SU-DHL-6 (cell line): Measurements from ENCODE around the gene DCAF4.

ENCODE experiments used
- H2AFZ ChIP-seq: fragments of 200-600 bp; sonication (generic); 2 replicates; pipeline ENCODE4 v1.6.1; 2014; ENCODE audit warnings: low read depth, mild to moderate bottlenecking, moderate library complexity, mixed read lengths, antibody characterized with exemption, low read length; ENCODE audit not compliant: severe bottlenecking
- H3F3A ChIP-seq: fragments of 200-600 bp; shearing (Covaris generic); 2 replicates; pipeline ENCODE4 v1.6.0; 2016; ENCODE audit warnings: antibody characterized with exemption, mild to moderate bottlenecking; ENCODE audit not compliant: insufficient read depth
- H3K27ac ChIP-seq: fragments of 200-600 bp; sonication (generic); 2 replicates; pipeline ENCODE4 v1.5.1; 2016; ENCODE audit warnings: low read depth, mild to moderate bottlenecking, low read length, moderate library complexity, mixed read lengths
- H3K27me3 ChIP-seq: fragments of 200-600 bp; sonication (generic), shearing (Covaris generic); 2 replicates; pipeline ENCODE4 v1.6.0; 2014; ENCODE audit warnings: mild to moderate bottlenecking, low read length
- H3K36me3 ChIP-seq: fragments of 200-600 bp; sonication (generic); 2 replicates; pipeline ENCODE4 v1.6.1; 2014; ENCODE audit warnings: mild to moderate bottlenecking, low read length, mixed read lengths
- H3K4me2 ChIP-seq: fragments of 300-600, 200-600 bp; shearing (Covaris generic), sonication (generic); 2 replicates; pipeline ENCODE4 v1.6.0; 2014; ENCODE audit warnings: low read length, low read depth, mild to moderate bottlenecking; ENCODE audit not compliant: poor library complexity, severe bottlenecking
- H3K4me3 ChIP-seq: fragments of 200-600 bp; sonication (generic); 2 replicates; pipeline ENCODE4 v1.5.1; 2014; ENCODE audit warnings: antibody characterized with exemption, low read length, mild to moderate bottlenecking, mixed read lengths; ENCODE audit not compliant: insufficient read depth, poor library complexity, severe bottlenecking
- H3K79me2 ChIP-seq: fragments of 200-600 bp; sonication (generic); 2 replicates; pipeline ENCODE4 v1.6.1; 2014; ENCODE audit warnings: mild to moderate bottlenecking, low read length, moderate library complexity; ENCODE audit not compliant: insufficient read depth
- H3K9ac ChIP-seq: fragments of 200-600 bp; sonication (generic); 2 replicates; pipeline ENCODE4 v1.7.0; 2014; ENCODE audit warnings: mild to moderate bottlenecking, low read length
- H3K9me2 ChIP-seq: fragments of 200-600 bp; sonication (generic); replicated peaks from 2 replicates; pipeline ENCODE4 v1.6.1; 2014; ENCODE audit warnings: low read length; ENCODE audit not compliant: insufficient read depth
- H3K9me3 ChIP-seq: fragments of 200-600 bp; sonication (generic); 2 replicates; pipeline ENCODE4 v1.6.1; 2014; ENCODE audit warnings: low read length, mixed read lengths; ENCODE audit not compliant: insufficient read depth
- H4K20me1 ChIP-seq: fragments of 200-600 bp; sonication (generic); 2 replicates; pipeline ENCODE4 v1.6.1; 2014; ENCODE audit warnings: low read depth, mild to moderate bottlenecking, antibody characterized with exemption, low read length, moderate library complexity, mixed read lengths
- EZH2phosphoT487 ChIP-seq: fragments of 200-600 bp; sonication (generic), shearing (Covaris generic); conservative IDR thresholded peaks from 2 replicates; pipeline ENCODE4 v1.6.1; 2018; ENCODE audit warnings: mild to moderate bottlenecking, antibody characterized with exemption, low read length, moderate library complexity, mixed read lengths
- TF ChIP-seq, protein P1 (sequence below): fragments of 200-600 bp; sonication (generic); IDR thresholded peaks from one replicate; pipeline ENCODE4 v1.5.1; 2017; ENCODE audit warnings: antibody characterized with exemption, mild to moderate bottlenecking, low read length, moderate library complexity; ENCODE audit not compliant: insufficient read depth, poor library complexity, severe bottlenecking

The DCAF4 gene, protein sequence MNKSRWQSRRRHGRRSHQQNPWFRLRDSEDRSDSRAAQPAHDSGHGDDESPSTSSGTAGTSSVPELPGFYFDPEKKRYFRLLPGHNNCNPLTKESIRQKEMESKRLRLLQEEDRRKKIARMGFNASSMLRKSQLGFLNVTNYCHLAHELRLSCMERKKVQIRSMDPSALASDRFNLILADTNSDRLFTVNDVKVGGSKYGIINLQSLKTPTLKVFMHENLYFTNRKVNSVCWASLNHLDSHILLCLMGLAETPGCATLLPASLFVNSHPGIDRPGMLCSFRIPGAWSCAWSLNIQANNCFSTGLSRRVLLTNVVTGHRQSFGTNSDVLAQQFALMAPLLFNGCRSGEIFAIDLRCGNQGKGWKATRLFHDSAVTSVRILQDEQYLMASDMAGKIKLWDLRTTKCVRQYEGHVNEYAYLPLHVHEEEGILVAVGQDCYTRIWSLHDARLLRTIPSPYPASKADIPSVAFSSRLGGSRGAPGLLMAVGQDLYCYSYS

GRCh38 chr14:72926292-72927028, at the start of gene DCAF4:
Gene DCAF4 (plus strand): TSS chr14:72926464. CDS start chr14:72937979, 11,515 bp downstream.
- Histone ChIP-seq H3K9me2 (no peaks in the 10 kb centered on the region), H3K4me2 (peak within 1 kb of the TSS; percentile 74), H3K9ac (peak within 1 kb of the TSS; percentile 74), H4K20me1 (no peaks in the 10 kb centered on the region), H3K36me3 (no peaks in the 10 kb centered on the region), H3K27me3 (no peaks in the 10 kb centered on the region), H2AFZ (peak within 1 kb of the TSS; percentile 70), H3K79me2 (peaks cover 41% of the 10 kb centered on the region), H3K4me3 (peak within 1 kb of the TSS; percentile 79), H3F3A (no peaks in the 10 kb centered on the region), H3K9me3 (no peaks in the 10 kb centered on the region), H3K27ac (peak within 1 kb of the TSS; percentile 39)
- TF ChIP-seq, protein P1, sequence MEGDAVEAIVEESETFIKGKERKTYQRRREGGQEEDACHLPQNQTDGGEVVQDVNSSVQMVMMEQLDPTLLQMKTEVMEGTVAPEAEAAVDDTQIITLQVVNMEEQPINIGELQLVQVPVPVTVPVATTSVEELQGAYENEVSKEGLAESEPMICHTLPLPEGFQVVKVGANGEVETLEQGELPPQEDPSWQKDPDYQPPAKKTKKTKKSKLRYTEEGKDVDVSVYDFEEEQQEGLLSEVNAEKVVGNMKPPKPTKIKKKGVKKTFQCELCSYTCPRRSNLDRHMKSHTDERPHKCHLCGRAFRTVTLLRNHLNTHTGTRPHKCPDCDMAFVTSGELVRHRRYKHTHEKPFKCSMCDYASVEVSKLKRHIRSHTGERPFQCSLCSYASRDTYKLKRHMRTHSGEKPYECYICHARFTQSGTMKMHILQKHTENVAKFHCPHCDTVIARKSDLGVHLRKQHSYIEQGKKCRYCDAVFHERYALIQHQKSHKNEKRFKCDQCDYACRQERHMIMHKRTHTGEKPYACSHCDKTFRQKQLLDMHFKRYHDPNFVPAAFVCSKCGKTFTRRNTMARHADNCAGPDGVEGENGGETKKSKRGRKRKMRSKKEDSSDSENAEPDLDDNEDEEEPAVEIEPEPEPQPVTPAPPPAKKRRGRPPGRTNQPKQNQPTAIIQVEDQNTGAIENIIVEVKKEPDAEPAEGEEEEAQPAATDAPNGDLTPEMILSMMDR, result no peak
- no peak for TF ChIP-seq EZH2phosphoT487

GRCh38 chr14:72876710-72877063, 49.6 kb upstream of the DCAF4 start:
- Histone ChIP-seq H3K4me2 (no peak overlapping the region), H3K9ac (no peak overlapping the region), H3K27ac (no peak overlapping the region), H4K20me1 (no peaks in the 10 kb centered on the region), H2AFZ (no peak overlapping the region), H3K9me2 (no peaks in the 10 kb centered on the region), H3K79me2 (no peaks in the 10 kb centered on the region; the same call in 1 of the 2 replicates), H3K27me3 (no peaks in the 10 kb centered on the region), H3F3A (no peaks in the 10 kb centered on the region), H3K9me3 (no peaks in the 10 kb centered on the region), H3K4me3 (no peak overlapping the region), H3K36me3 (no peaks in the 10 kb centered on the region)
- TF ChIP-seq, protein P1, result no peak

GRCh38 chr14:72878746-72879145, 47.5 kb upstream of the DCAF4 start:
- no peak overlapping the region for H3K27ac ChIP-seq
- no peaks in the 10 kb centered on the region; the same call in 1 of the 2 replicates for H3K79me2 ChIP-seq
- H3K4me2 ChIP-seq, result no peak overlapping the region
- no peak overlapping the region for H2AFZ ChIP-seq
- H3K27me3 ChIP-seq, result no peaks in the 10 kb centered on the region
- no peak overlapping the region for H3K9ac ChIP-seq
- no peaks in the 10 kb centered on the region for H3K36me3 ChIP-seq
- no peaks in the 10 kb centered on the region for H4K20me1 ChIP-seq
- no peak overlapping the region for H3K4me3 ChIP-seq
- TF ChIP-seq, protein P1, result no peak
- no peak for TF ChIP-seq EZH2phosphoT487
- H3F3A ChIP-seq, result no peaks in the 10 kb centered on the region
- H3K9me2 ChIP-seq, result no peaks in the 10 kb centered on the region
- no peaks in the 10 kb centered on the region for H3K9me3 ChIP-seq
